Placental epithelial cell (primary cell): Measurements from ENCODE around the gene CENPN. TPM values are rescaled to one million over a fixed set of nuclear protein-coding genes. Genes with fewer than 3 reads are reported as not detected.

ENCODE experiments used
- small RNA-seq: library from RNA; depleted of rRNA; stranded (forward); fragments of <200 nt; gene quantifications from one replicate; pipeline ENCODE3, GENCODE V24; 2012
- total RNA-seq: library from RNA; depleted of rRNA; stranded (reverse); fragments of >200 nt; gene quantifications from 2 replicates; pipeline ENCODE4 v1.2.3, GENCODE V29; 2012

Gene CENPN, protein sequence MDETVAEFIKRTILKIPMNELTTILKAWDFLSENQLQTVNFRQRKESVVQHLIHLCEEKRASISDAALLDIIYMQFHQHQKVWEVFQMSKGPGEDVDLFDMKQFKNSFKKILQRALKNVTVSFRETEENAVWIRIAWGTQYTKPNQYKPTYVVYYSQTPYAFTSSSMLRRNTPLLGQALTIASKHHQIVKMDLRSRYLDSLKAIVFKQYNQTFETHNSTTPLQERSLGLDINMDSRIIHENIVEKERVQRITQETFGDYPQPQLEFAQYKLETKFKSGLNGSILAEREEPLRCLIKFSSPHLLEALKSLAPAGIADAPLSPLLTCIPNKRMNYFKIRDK
- total RNA-seq: 15.3 and 26.0 TPM in 2 replicates

DNA sequence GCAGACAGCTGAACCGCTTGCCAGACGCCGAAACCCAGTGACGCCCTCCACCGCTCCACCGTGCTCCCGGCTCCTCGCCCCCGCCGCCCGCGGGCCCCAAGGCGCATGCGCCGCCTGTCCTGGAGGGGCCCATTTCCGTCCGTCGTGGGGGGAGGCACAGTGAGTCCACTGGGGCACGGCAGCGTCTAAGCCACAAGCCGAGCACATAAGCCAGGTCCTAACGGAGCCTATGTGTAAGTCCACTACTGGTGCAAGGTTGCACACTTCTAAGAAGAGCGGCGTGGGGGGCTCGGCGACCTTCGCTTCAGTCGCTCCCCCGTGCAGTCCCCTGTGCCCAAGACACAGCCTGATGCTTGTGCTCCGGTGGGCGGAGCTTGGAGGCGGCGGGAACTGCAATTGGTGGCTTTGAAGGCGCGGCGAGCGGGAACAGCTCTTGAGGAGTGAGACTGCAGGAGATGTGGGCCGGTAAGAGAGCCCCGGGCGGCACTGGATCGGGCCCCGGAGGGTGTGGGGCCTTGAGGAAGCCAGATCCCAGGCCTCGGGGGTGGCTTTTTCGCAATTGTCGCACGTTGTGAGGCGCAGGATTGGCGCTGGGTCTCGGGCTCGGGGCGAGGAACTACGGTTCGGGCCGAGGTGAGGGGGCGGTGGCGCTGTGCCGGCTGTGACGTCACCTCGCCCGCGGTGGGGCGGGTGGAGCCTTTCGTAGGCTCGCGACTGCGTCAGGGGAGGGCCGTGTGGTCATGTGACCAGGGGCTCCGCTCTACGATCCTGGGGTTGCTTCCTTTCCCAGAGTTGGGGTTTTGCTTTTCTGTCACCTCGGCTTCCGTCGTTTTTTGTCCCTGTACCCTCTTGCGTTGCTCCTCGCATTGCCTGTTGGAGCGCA lies at the start of gene CENPN, which contains the start of gene CMC2:
TSS of gene CENPN (plus strand) at position 402 of the 883 bp plus-strand sequence. CDS start 4,726 bp downstream, outside the sequence.
TSS of gene CMC2 (minus strand) at position 73 of the 883 bp plus-strand sequence. CDS start 9,491 bp downstream, outside the sequence.

DNA sequence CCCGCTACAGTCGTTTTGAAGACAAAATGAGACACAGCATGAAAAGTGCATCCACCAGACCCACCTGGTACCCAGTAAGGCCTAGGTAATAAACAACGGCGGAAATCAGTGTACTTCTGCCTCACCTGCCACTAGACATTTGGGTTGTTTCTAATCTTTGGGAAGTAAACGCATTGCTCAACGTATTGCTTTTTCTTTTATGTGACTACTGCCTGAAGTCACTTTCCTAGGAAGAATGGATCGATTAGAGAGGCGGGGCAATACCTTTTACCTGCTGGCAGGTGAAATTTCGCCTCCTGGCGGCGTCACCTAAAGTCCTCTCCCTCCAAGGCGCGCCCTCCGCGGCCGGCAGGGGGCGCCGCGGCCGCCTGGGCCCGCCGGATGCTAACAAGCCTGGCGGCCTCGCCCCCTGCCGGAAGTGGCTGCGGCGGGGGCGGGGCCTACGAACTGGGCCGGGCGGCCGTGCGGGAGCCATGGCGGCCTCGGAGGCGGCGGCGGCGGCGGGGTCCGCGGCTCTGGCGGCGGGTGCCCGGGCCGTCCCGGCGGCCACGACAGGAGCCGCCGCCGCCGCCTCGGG lies 28.5 kb downstream of the CENPN start, which contains the start of gene ATMIN:
TSS of gene ATMIN (plus strand) at position 445 of the 577 bp plus-strand sequence. CDS start at position 474, 29 bp downstream.

DNA sequence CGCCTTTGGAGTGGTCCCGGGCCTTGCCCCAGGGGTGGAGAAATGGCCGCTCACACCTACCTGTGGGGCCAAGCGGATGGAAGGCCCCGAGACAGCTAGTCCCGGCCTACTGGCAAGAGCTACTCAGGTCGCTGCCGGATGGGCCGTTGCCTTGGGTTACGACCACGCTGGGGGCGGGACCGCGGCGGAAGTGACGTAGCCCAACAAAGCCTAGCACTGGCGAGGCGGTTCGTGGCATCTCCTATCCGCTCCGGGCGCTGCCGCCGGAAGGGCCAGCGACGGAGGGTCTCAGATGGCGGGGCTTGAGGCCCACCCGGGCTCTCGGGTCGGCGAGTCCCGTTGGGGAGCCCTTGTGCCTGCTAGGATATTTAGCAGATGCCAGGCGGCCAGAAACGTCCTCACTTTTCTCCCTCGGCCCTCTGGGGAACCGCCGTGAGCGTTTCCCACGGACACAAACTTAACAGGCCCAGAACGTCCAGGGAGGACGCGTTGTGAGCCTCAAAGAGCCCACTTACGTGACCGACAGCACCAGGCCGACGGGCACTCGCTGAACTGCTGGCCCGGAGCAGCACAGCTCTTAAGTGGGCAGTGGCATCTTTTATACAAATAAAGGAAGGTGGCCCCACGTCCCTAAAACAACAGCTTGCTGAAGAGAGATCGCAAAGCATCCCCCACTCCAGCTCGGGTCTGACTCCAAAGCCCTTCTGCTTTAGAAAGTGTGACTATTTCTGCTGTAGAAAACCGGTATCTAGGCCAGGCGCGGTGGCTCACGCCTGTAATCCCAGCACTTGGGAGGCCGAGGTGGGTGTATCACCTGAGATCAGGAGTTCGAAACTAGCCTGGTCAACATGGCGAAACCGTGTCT lies 70.3 kb downstream of the CENPN start, which contains the start of gene C16orf46:
TSS of gene C16orf46 (minus strand) at position 163 of the 865 bp plus-strand sequence. CDS start 13,283 bp downstream, outside the sequence.

Small RNA genes lying within 50 kb of the gene (small RNA-seq; reads per million reads assigned to genes)
- gene AC092718.3: not detected

Other genes starting within 250 kb of the CENPN start
- gene CDYL2, start 202.6 kb upstream of the CENPN start, total RNA-seq: 0.22 and 0.39 TPM in 2 replicates
- 12.2 and 24.5 TPM in 2 replicates for gene CMC2, start 329 bp upstream of the CENPN start, total RNA-seq
- 37.7 and 49.7 TPM in 2 replicates for gene ATMIN, start 28.6 kb downstream of the CENPN start, total RNA-seq
- gene C16orf46, start 70.0 kb downstream of the CENPN start, total RNA-seq: 2.4 and 3.1 TPM in 2 replicates
- gene GCSH, start 89.2 kb downstream of the CENPN start, total RNA-seq: 8.2 and 18.5 TPM in 2 replicates
- not detected in 2 replicates for gene BCO1, start 231.5 kb downstream of the CENPN start, total RNA-seq